Activated CD4-positive, alpha-beta T cell treated with anti-CD3 and anti-CD28 coated beads, Interleukin-2, amount 50 U/mL, for 24 hours (primary cell): ENCODE results near the gene WDR1.
A peak's percentile ranks its signal among the peaks of the same experiment; 100 is the strongest.

ENCODE experiments used
- DNase-seq, 2 donors: peaks; one replicate each; pipeline ENCODE4 v3.0.0-alpha.2; 2020; ENCODE audit warnings: low read depth in 1 of 2, low spot score in 1 of 2

Gene WDR1

DNA sequence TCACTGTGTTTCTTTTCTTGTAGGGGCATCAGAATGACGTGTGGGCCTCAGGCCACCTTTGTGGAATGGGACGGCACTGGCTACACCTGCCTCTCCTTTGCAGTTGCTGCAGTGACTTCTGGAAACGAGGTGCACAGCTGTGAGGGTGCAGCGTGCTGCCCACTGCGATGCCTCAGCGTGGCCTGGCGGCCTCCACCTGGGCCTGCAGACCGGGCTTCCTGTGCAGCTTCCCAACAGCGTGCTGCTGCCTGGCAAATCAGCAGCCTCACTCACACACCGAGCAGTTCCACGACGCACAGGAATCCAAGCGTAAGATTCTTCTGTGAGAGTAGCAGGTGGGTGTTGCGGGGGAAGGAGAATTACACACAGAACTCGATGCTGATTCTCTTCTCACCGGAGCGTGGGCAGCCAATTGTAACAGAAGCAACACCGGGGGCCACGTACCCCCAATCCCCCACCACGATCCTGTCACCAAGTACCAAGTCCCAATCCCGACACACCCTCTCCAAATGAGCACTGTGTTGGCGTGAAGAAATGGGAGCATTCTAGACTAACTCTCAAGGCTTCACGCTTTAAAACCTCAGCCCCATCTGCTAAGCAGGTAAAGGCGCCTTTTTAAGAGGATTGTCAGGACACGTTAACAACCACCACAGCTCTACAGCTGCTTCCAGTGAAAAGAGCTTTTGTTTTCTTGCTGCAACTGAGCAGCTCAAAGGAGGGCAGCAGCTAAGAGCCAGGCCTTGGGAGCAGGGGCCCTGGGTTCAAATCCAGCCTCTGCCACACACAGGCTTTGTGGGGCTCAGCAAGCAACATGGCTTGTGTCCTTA, 16.9 kb downstream of the WDR1 start:
- no peak for DNase-seq

DNA sequence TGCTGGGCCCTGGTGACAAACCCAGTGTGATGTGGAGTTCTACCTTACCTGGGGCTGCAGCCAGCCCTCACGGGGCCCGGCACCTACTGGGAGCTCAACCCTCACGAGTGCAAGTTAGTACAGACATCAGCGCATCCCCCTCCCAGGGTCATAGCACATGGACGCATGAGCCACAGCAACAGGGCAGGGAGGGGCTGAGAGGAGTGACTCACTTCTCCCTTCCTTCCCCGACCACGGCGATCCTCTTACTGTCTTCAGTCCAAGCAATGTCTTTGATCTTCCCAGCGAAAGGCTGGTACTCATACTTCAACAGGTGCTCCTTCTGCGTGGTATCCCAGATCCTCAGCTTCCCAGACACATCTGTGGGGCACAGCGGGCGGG, 17.8 kb downstream of the WDR1 start:
- DNase-seq, result no peak

DNA sequence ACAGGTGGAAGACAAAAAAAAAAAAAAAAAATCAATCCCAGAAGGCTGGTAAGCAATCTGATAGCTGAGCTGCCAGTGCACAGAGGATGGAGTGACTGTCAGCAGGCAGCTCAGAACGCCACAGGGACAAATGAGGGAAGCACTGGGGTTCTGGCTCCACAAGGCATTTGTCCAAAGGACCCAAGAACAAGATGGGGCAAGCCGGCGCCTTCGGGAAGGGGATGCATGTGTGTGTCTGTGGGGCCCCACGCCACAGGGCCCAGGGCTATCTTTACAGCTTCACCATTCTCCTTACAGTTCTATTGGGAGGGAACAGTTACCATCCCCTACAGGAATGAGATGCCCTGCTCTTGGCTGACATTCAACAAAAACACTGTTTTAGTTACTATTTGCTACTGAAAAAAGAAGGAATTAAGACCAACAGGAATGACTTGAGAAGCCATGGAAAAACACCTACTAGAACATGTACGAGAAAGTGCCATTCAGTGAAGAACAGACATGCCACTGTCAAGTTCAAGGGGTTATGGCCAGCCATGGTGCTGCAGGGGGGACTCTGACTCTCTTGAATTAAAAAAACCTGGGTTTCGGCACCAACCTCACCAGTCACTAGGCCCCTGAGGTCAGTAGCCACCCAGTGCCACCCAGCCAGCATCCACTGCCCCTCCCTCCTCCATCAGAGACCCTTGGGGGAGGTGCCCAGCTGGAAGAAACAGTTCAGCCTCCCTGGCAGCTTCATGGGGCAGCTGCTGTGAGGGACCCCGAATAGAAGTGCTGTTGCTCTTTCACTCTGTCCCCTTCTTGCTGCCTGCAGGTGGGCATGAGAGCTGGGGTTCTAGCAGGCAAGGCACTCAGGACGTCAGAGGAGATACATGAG, 18.5 kb downstream of the WDR1 start:
- DNase-seq, result no peak

DNA sequence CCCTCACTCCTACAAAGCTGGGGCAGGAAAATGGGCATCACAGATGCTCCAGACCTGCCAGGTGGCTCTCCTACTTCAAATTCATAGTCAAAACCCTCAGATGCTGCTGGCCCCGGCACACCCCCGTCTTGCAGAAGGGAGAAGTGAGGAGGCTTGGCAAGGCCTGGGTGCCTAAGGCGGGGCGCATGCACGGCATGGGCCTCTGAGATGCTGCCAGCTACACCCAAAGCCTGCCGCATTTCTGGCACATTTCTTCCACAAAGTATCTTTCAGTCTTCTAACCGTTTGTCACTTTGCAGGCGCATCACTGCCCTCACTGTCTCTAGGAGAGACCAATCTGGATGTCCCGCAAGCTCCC, 19.6 kb downstream of the WDR1 start:
- DNase-seq, result no peak

DNA sequence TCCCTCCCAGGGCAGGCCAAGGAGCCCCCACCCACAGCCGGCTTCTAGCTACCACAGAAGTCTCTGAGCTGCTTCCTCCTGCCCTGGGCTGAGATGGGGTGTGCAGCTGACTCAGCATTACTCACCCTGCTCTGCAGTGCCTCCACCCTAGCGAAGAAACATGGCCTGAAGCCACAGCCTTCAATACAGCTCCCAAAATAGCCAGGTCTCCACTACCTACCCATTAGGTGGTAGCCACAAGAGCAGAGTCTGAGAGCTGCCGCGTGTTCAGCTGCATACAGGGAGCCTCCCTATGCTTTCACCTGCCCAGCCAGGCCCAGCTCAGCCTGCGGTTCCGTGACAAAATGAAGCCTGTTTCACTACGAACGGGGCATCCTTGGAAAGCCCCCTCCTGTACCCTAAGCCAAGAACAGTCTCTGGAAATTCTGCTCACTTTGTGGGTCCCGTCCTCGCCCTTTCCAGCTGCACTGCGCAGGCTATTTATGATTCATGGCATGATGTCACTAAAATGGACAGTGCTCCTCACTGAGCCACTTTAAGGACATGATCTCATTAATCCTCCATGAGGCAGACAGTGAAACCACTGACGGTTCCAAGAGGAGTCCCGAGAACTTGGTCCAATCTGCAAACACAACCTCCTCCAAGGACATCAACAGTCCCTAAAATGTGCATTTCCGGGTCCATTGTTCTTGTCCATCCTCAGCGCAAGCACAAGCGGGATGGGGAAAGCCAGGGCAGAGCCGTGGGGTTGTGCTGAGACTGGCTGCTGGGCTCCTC, 20.2 kb downstream of the WDR1 start:
- peak; percentile 60 to 80 for DNase-seq

DNA sequence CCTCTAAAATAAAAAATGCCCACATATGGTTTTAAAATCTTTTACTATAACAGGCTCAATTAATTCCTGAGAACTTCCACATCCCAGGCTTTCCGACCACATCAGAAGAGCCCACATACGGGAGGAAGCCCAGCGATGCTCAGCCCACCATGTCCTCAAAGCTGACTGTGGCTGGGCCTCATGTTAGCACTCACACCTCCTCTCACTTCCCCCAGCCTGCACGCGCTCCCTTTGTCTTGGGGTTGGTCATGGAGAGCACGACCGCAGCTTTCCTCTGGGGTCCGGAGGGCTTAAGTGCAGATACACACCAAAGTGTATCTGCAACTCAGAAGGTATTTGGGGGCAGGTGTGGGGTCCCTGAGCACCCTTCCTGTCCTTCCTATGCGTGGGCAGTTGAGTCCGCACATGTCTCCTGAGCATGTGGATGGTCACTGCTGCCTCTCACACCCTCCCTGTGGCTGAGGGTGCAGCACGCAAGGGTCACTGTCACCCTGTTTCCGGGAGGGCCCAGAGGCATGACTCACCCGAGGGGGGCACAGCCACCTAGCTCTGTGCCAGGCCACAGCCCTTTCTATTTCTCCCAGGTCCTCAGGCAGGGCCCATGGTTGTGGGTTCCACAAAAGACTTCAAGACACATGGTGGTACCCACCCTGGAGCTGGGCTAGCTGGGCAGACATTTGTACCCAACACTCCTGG, 21.2 kb downstream of the WDR1 start:
- DNase-seq, result no peak

DNA sequence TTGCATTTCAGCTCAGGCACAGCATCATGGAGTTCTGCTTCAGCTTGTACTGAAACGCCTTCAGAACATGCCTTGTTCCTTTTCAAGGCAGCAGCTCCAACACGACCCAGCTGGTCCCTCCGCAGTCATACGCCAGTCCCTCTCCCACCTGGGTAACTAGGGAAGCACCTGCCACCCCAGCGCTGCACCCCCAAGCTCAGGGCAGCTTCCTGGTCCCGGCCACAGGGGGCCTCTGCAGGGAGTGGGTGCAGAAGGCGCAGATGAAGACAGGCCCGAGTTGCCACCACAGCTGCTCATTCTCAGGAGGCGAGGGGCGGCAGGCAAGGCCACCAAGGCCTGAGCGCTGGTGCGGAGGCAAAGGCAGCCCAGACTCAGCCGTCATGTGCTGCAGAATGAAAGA, 21.8 kb downstream of the WDR1 start:
- no peak for DNase-seq

DNA sequence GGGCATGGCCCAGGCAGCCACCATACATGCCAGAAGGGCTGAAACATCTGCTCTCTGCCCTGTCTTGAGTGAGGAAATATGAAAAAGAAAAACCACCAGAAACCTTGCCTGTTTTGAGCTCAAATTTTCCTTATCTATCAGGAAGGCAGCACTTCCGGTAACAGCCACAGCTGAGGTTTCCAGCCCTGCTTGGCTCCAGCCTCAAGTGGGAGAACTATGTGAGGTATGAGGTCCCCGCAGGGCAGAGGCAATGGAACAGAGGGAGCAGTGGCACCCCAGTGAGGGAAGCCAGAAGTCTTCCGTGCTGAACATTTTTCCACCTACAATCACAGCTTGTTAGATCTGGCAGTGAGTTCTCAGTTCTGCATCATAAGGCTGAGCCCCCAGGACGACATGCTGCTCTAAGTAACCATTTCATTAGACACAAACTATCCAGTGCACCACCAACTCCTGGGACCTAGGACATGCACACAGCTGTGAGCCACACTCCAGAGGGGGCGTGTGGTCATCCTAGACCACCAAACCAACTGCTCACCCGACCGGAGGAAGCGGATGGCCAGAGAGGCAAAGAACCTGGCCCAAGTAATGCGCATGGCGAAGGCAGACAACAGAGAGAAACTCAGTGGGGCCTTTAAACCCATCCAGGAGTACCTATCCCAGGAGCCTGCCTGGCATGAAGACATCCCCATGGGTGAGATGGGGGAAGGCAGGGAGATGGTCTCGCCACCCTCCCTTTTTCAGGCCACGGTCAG, 22.6 kb downstream of the WDR1 start:
- no peak for DNase-seq

DNA sequence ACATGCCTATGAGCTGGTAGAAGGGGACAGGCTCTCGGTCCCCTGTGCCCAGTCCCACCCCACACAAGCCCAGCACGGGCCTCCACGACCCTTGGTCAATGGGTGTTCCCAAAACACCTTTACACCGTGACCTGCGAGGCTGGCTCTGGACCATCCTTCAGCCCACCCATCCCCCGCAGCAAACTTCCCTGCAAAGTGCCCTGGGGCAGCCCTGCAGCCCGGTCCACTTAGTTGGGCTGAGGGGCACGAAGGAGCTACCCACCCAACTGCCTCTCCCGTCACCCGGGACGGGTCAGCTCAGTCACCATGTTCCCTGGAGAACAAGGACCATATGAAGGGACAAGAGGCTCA, 23.4 kb downstream of the WDR1 start:
- no peak for DNase-seq

DNA sequence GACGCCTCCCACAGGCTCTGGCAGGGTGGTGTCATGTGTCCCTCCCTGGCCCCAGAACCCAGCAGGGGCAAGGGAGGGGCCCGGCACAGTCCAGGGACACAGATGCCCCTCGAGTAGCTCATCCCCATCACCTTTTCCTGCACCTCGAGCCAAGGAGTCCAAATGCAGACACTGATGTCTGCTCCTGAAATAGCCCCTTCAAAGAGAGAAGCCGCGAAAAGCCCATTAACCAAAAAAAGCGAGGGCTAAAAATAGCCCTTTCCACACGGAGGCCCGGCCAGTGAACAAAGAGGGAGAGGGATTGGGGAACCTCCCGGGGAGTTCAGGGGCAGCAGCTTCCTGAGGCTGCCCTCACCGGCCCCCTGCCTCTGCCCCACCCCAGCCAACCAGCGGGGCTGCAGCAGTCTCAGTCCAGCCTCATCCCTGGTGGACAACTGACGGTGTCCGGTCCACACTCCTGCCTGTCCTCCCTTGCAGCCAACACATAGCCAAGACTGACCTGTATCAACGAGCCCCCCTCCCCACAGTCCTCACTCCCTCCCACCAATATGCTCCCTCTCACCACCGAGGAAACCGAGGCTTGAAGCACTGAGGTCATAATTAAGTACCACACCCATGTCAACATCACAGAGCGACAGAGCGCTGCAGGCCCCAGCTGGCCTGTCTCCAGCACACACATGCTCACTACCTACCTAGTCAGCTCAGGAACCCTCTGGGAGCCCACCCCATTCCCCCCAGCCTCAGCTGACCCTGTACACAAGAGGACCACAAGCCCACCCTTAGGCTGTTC, 23.9 kb downstream of the WDR1 start:
- no peak for DNase-seq

DNA sequence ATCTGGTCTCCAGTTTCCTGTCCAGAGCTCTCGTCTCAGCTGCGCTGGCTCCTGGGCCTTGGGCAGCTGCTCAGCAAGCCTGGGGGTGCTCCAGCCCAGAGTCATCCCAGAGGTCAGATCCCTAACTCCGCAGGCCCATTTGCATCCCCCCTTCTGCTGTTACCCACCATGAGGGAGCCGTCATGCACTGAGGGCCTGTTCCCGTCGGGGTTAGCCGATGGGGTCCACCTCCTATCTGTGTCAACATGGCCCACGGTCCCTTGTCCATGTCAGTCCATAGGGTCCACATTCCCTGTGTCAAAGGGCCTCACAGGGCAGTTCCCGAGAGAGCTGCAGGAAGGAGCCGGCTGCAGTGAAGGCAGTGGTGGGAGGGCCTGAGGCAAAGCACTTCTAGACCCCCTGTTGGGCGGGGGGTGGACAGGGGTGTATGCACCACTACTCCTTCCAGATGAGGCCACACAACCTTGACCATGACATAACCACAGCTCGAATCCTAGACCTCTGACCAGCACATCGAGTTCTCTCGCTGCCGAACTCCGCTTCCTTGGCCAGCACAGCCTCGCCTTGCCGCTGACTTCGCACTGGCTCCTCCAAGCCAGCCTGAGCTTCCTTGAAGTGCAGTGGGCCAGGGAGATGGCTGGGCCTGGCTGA, 24.9 kb downstream of the WDR1 start:
- no peak for DNase-seq

DNA sequence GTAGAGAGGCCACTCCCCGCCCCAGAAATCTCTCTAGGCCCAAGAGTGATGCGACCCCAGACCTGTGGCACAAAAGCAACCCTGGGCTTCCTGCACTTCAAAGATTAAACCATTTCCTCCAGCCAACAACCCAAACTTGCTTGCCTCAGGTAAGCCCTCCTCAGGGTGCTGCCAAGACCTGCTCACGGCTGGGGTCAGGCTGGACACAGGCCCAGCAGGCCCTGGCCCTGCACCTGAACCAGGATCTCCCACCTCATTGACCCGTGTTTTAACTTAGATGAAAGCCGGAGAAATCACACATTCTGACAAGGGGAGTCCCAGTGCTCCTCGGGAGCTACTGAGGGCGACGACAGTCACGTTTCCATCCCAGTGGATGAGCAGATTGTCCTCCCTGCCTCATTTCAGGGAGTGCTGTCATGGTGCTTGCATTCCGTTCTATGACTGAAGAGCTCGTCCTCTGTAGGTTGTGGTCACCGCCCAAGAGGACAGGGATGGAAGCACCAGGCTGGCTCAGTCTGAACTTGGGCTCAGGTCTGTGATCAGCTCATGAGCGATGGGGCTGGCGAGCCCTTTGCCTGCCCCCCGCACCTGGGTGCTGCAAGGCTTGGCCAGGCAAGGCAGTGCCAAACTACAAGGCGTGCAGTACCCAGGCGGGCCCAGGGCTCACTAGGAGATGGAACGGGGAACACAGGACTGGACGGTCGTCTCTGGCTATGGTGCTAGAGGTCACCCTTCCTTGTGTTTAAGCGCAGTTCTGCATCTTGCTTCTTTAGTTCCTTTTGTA, 25.9 kb downstream of the WDR1 start:
- no peak for DNase-seq

DNA sequence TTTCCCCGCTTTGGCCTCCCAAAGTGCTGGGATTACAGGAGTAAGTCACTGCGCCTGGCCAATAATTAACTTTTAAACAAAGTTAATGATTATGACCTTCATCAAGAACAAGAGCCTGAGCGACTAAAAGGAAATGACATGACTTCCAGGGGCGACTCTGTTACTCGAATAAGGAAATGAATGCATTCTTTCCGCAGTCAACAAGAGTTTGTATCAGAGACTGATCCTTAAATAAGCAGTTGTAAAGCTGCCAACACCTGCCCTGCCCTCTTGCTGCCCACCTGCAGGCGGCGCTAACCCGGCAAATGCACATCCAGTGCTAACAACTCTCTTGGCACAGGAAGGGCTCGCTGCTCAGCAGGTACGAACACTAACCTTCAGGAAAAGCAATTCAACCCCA, 27.3 kb downstream of the WDR1 start:
- DNase-seq, result no peak

DNA sequence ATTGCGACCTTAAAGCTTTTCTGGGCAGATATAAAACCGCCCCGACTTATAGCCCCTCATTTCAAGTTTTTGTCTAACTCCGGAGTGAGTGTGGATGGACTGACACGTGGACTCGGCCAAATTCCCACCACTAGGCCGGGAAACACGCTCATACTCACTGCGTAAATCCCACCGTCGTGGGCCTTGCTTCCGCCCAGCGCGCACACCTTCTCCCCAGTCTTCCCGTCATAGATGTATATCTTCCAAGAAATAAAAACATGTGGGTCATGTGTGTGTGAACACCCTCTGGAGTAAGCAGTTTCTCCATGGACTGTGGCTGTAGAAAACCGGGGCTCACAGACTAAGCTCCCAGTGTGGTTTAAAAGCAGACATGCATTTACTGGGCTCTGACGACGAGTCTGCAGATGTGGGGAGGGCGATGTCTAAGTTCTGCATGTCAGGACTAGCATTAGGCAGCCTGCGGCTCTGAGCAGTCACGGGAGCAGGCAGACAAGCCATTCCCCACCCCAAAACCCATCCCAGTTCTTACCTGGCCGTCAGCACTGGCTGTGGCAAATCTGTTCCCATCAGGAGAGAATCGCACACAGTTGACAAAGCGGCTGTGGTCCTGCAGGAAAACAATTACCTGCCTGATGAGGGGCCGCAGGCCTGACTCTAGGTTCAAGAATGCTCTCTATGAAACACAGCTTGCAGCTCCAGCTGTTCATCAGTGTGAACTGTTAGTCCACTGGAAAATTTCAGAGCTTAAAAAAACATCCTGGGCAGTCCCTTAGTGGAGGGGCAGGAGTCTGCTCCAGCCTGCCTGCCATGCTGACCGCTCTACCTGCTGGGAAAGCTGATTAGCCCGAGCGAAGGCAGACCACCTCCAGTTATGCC, 28.2 kb downstream of the WDR1 start:
- no peak for DNase-seq

DNA sequence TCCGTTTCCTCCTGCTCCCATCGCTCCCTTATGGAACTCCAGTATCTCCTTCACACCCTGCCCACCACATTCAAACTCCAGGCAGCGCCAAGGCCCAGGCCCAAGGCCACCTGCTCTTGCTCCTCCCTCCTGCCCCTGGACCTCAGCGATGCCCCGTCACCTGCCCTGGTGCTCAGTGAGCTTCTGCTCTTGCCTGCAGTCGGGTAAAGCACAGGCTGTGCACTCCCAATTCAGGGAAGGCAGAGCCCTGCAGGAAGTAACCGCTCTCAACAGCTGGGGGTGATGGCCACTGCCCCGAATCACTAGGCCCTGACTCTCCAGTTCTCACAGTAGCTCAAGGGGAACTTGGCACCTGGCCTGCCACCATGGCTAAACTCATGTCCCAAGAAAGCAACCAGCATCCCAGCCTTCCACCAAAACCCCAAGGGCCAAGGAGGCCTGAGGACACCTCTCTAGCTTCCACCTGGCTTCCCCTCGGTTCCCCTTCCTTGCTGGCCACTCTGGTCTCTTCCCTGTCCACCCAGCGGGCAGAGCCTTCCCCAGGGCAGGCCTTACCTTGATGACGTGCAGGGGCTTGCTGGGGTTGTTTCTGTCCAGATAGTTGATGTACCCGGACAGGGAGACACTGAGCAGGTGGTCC, 29.3 kb downstream of the WDR1 start:
- DNase-seq, result no peak

DNA sequence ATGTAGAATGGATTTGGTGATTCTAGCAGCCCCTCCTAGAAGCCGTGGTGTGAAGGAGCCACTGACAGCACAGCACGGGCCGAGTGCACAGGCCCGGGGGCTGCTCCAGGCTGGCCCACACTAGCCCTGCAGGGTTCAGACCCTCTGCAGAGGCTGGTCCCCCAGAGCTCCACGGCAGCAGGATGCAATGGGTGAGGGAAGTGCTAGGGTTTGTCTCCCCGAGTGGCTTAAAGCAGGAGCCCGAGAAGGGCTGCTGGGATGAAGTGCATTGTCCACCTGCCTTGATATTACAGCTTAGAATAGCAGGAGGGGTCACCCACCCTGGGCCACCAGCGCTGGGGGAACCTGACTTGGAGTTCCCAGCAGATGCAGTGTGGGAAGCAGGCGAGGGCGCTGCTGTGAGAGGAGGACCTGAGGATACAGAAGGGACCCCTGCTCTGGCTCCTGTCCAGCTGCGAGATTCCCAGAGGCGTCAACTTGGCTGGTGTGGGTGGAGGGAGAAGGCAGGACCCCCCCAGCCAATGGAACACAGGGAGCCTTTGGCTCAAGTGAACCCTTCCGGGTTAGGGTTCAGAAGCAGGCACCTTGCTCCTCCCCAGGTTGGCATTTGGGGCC, 30.0 kb downstream of the WDR1 start:
- no peak for DNase-seq
